ENCODE measurements around the gene ARPP21. TPM values are rescaled to one million over a fixed set of nuclear protein-coding genes. Genes with fewer than 3 reads are reported as not detected.
A peak's percentile ranks its signal among the peaks of the same experiment; 100 is the strongest.

The ARPP21 gene
- total RNA-seq, 4 donors from 2014 or later: 58.7 to 93.8 (median 67.5) TPM

GRCh38 chr3:35773417-35773816, 134.1 kb downstream of the ARPP21 start:
- Histone ChIP-seq H3K9me3 (no peaks in the 10 kb centered on the region), H3K27ac (peak overlapping the region; percentile 47 to 70 (median 63)), H3K4me3 (no peak overlapping the region), H3K36me3 (no peaks in the 10 kb centered on the region), H3K4me1 (peaks cover 23 to 48% of the 10 kb centered on the region in 2 donors), H3K27me3 (no peaks in the 10 kb centered on the region)
- DNase-seq (no peak), ATAC-seq (peak; percentile 42 to 50)
- no peak for TF ChIP-seq CTCF (IDR thresholded peaks at IDR 0.05 in 4 of 5, conservative IDR thresholded peaks at IDR 0.05 in 1 of 5)
- no peak for TF ChIP-seq POLR2A (IDR thresholded peaks at IDR 0.05)
- in situ Hi-C loops (cut with MboI; ENCODE audit: low sequenced_read_pairs in 4 of 4) (no loop called here), intact Hi-C loops (cut with DNase I; ENCODE audit: low total_unique reads) (no loop called here)

DNA sequence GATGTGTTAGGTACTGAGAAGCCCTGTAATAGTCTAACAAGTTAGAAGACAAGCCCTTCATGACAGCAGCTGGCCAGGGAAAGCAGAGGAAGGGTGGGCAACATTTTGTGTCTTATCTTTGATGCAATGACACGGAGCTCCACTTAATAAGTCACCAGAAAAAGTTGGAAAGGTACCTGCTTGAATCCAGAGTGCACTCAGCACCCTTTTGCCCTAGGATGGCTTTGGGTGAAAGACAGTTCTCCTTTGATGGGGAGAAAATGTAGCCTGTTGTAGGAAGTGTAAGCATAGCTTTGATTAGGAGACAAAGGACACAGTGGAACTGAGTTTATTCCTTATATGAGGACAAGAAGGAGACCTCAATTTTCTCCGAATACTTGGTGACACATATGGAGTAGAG, 137.0 kb downstream of the ARPP21 start:
- no peak for ATAC-seq
- Histone ChIP-seq H3K9me3 (no peaks in the 10 kb centered on the region), H3K27me3 (no peaks in the 10 kb centered on the region), H3K4me1 (peaks cover 23 to 24% of the 10 kb centered on the region in 2 donors), H3K4me3 (no peak overlapping the region), H3K27ac (peak overlapping the region in 1 of 4 donors; percentile 8), H3K36me3 (no peaks in the 10 kb centered on the region)
- DNase-seq: no peak
- in situ Hi-C loops (cut with MboI; ENCODE audit: low sequenced_read_pairs in 4 of 4): no loop called here
- intact Hi-C loops (cut with DNase I; ENCODE audit: low total_unique reads): no loop called here
- no peak for TF ChIP-seq CTCF (IDR thresholded peaks at IDR 0.05 in 4 of 5, conservative IDR thresholded peaks at IDR 0.05 in 1 of 5)
- TF ChIP-seq POLR2A (IDR thresholded peaks at IDR 0.05): no peak

- Histone ChIP-seq H3K27ac (peak overlapping the region in 1 of 4 donors; percentile 8), H3K27me3 (no peaks in the 10 kb centered on the region), H3K36me3 (no peaks in the 10 kb centered on the region), H3K4me3 (no peak overlapping the region), H3K9me3 (no peaks in the 10 kb centered on the region), H3K4me1 (peaks cover 17 to 18% of the 10 kb centered on the region in 2 donors)
- ATAC-seq: no peak
- intact Hi-C loops (cut with DNase I; ENCODE audit: low total_unique reads): no loop called here
- no peak for DNase-seq
- no peak for TF ChIP-seq CTCF (IDR thresholded peaks at IDR 0.05 in 4 of 5, conservative IDR thresholded peaks at IDR 0.05 in 1 of 5)
- no peak for TF ChIP-seq POLR2A (IDR thresholded peaks at IDR 0.05)
- in situ Hi-C loops (cut with MboI; ENCODE audit: low sequenced_read_pairs in 4 of 4): no loop called here
Measured at GRCh38 chr3:35777065-35777464, 137.7 kb downstream of the ARPP21 start.

DNA sequence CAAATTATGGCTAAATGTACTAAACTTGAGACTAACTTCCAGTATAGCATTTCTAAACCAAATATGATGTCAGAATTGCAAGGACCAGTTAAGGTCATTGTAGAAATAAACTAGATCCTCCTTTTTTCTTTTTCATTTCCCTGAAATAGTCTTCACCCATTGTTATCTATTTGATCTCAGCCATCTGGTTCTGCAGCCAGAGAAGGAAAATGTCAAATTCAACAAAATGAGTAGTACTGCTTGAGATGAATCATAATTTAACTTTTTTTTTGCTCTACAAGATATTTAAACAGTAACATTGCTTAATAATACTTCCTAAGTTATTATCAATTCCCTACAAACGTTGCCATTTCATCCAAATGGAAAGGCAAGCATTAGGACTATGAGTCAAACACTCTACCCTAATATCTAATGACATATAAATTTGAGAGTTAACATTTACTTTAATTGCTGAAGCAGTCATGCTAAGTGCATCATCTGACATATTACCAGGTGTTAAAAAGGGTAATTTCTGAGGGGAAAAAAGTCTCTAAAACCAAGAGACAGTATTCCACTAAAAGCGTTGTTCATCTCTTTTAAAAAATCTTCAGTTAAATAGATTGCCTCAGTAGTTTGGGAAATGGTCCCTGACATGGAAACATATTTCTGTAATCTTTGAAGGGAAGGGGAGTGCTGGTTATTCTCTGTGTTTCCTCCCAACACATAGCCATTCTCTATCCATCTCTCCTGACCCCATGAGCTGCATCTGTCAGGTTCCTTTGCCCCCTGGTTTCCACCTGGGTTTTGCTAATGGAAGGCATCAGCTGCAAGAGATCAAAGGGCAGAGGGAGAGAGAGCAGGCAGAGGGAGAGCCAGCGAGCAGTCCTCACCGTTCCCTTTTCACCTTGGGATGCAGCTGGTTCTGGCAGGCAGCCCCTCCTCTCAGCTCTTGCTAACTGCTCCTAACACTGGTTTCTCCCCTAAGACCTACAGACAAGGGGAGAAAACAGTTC, 138.5 kb downstream of the ARPP21 start:
- in situ Hi-C loops (cut with MboI; ENCODE audit: low sequenced_read_pairs in 4 of 4) (no loop called here), intact Hi-C loops (cut with DNase I; ENCODE audit: low total_unique reads) (no loop called here)
- Histone ChIP-seq H3K27me3 (no peaks in the 10 kb centered on the region), H3K9me3 (no peaks in the 10 kb centered on the region), H3K36me3 (no peaks in the 10 kb centered on the region), H3K4me3 (no peak overlapping the region), H3K4me1 (peaks cover 9 to 18% of the 10 kb centered on the region in 2 donors), H3K27ac (peak overlapping the region in 1 of 4 donors; percentile 8)
- DNase-seq (no peak), ATAC-seq (no peak)
- no peak for TF ChIP-seq CTCF (IDR thresholded peaks at IDR 0.05 in 4 of 5, conservative IDR thresholded peaks at IDR 0.05 in 1 of 5)
- no peak for TF ChIP-seq POLR2A (IDR thresholded peaks at IDR 0.05)

Data from gastrocnemius medialis (tissue), 4 donors.